ENCODE results near the gene TMCC1. TPM values are rescaled to one million over a fixed set of nuclear protein-coding genes. Genes with fewer than 3 reads are reported as not detected.
A peak's percentile ranks its signal among the peaks of the same experiment; 100 is the strongest.

Gene TMCC1
- total RNA-seq, 1 donor from 2014 or later: 42.3 TPM

GRCh38 chr3:129638481-129638880 lies 255.0 kb downstream of the TMCC1 start:
- Histone ChIP-seq H3K27me3 (no peaks in the 10 kb centered on the region), H3K4me3 (no peak overlapping the region), H3K4me1 (no peaks in the 10 kb centered on the region), H3K9me3 (no peaks in the 10 kb centered on the region), H3K27ac (no peak overlapping the region), H3K36me3 (no peaks in the 10 kb centered on the region)
- DNase-seq (no peak), ATAC-seq (no peak)
- TF ChIP-seq CTCF (IDR thresholded peaks at IDR 0.05): no peak
- intact Hi-C loops (cut with DNase I): loop anchor here (10.0 kb wide), 1 partner anchor 296 kb away; no protein-coding TSS in a partner anchor

GRCh38 chr3:129636082-129636481 lies 257.4 kb downstream of the TMCC1 start:
- H3K27ac ChIP-seq: no peak overlapping the region
- ATAC-seq (no peak), DNase-seq (no peak)
- H3K36me3 ChIP-seq: no peaks in the 10 kb centered on the region
- H3K9me3 ChIP-seq: no peaks in the 10 kb centered on the region
- H3K4me3 ChIP-seq: no peak overlapping the region
- intact Hi-C loops (cut with DNase I): loop anchor here (10.0 kb wide), 1 partner anchor 299 kb away; no protein-coding TSS in a partner anchor
- no peaks in the 10 kb centered on the region for H3K27me3 ChIP-seq
- TF ChIP-seq CTCF (IDR thresholded peaks at IDR 0.05): no peak
- H3K4me1 ChIP-seq: no peaks in the 10 kb centered on the region

- Histone ChIP-seq H3K4me1 (no peaks in the 10 kb centered on the region), H3K27ac (no peak overlapping the region), H3K27me3 (no peaks in the 10 kb centered on the region), H3K36me3 (no peaks in the 10 kb centered on the region), H3K4me3 (no peak overlapping the region), H3K9me3 (no peaks in the 10 kb centered on the region)
- ATAC-seq (no peak), DNase-seq (no peak)
- no peak for TF ChIP-seq CTCF (IDR thresholded peaks at IDR 0.05)
- intact Hi-C loops (cut with DNase I): loop anchor here (10.0 kb wide), 1 partner anchor 299 kb away; no protein-coding TSS in a partner anchor
Measured at GRCh38 chr3:129635656-129636055, 257.9 kb downstream of the TMCC1 start.

- Histone ChIP-seq H3K36me3 (no peaks in the 10 kb centered on the region), H3K9me3 (no peaks in the 10 kb centered on the region), H3K27me3 (no peaks in the 10 kb centered on the region), H3K4me1 (no peaks in the 10 kb centered on the region), H3K27ac (no peak overlapping the region), H3K4me3 (no peak overlapping the region)
- TF ChIP-seq CTCF (IDR thresholded peaks at IDR 0.05): no peak
- intact Hi-C loops (cut with DNase I): loop anchor here (10.0 kb wide), 1 partner anchor 301 kb away; no protein-coding TSS in a partner anchor
- ATAC-seq (peak; percentile 54), DNase-seq (no peak)
Measured at GRCh38 chr3:129633751-129634481, 259.6 kb downstream of the TMCC1 start.

GRCh38 chr3:129632977-129633376 lies 260.5 kb downstream of the TMCC1 start:
- no peak overlapping the region for H3K4me3 ChIP-seq
- H3K36me3 ChIP-seq: no peaks in the 10 kb centered on the region
- H3K4me1 ChIP-seq: peaks cover 4% of the 10 kb centered on the region
- H3K27me3 ChIP-seq: no peaks in the 10 kb centered on the region
- no peak for TF ChIP-seq CTCF (IDR thresholded peaks at IDR 0.05)
- DNase-seq (no peak), ATAC-seq (no peak)
- H3K27ac ChIP-seq: no peak overlapping the region
- no peaks in the 10 kb centered on the region for H3K9me3 ChIP-seq
- intact Hi-C loops (cut with DNase I): loop anchor here (10.0 kb wide), 1 partner anchor 302 kb away; no protein-coding TSS in a partner anchor
